Activated CD4-positive, alpha-beta T cell treated with anti-CD3 and anti-CD28 coated beads for 48 hours (primary cell): Measurements from ENCODE around the gene PHF21B.

Experiments used
- DNase-seq: peaks from one replicate; pipeline ENCODE4 v3.0.0-alpha.2; 2020

PHF21B gene

GRCh38 chr22:44838316-44839016 is 171.3 kb downstream of the PHF21B start:
- DNase-seq, result no peak

- DNase-seq, result no peak
Measured at GRCh38 chr22:44837481-44837880, 172.3 kb downstream of the PHF21B start.

- no peak for DNase-seq
Measured at GRCh38 chr22:44834065-44834464, 175.7 kb downstream of the PHF21B start.

GRCh38 chr22:44831885-44832284 is 177.9 kb downstream of the PHF21B start:
- DNase-seq, result no peak
